Activated CD8-positive, alpha-beta memory T cell treated with anti-CD3 and anti-CD28 coated beads, Interleukin-2, amount 50 U/mL, for 4 hours (primary cell): ENCODE results near the gene TCL1A.
"Not testable (repeated sequence)": the region's sequence is repeated elsewhere in the genome, so short reads cannot be mapped to it uniquely, and the experiment has no call there.

Experiments
- DNase-seq: peaks from one replicate; pipeline ENCODE4 v3.0.0-alpha.2; 2020

The TCL1A gene

DNA sequence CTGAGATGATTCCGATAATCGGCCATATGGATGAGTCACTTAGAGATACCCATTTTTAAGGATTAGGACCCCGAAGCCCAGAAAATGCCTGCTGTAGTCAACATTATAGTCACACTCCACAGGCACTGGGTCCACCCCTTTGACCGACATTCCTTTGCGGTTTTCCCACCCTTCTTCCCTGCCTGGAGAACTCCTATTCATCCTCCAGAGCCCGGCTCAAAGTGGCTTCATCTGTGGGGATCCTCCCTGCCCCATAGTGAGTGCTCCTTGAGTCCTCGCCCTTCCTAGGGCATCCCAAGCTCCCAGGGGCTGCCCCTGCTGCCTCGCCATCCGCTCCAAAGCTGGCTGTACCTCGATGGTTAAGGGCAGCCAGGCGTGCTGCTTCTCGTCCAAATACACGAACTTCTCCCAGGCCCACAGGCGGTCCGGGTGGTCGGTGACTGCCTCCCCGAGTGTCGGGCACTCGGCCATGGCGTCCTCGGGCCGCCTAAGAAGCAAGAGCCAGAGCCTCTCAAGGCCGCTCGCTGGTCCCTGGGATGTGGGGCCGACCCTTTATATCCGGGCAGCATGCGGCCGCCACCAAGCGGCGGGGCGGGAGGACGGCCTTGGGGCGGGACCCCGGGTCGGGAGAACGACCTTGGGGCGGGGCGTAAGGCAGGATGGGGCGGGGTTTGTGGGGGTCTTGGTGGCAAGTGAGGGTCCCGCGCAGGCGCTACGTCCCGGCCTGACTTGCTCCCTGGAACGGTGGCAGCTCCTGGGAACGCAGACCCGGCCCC is at the start of gene TCL1A:
Gene TCL1A (minus strand): TSS at position 530 of the 776 bp plus-strand sequence. CDS start 59 bp downstream, at position 471.
- DNase-seq, result no peak

- not testable (repeated sequence) for DNase-seq
Observed at GRCh38 chr14:95763032-95763431, 49.1 kb upstream of the TCL1A start.

- no peak for DNase-seq
Observed at GRCh38 chr14:95761436-95761835, 47.5 kb upstream of the TCL1A start.

DNA sequence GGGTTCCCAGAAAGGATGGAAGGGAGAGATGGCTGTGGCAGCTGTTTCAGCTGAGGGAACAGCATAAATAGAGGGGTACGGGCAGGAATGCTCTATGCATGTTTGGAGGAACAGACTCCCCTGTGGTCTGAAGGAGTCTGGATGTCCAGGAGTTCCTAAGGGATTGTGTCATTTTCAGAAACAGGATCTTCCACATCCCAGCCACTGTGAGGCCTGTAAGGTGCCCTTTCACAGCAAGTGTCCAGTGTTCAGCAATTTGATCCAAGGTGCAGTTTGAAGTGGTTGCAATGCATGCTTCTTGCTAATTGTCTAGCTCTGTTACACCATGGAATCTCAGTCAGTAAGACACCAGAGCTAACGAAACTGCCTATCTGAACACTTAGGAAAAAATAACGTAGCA is 46.7 kb upstream of the TCL1A start:
- no peak for DNase-seq

DNA sequence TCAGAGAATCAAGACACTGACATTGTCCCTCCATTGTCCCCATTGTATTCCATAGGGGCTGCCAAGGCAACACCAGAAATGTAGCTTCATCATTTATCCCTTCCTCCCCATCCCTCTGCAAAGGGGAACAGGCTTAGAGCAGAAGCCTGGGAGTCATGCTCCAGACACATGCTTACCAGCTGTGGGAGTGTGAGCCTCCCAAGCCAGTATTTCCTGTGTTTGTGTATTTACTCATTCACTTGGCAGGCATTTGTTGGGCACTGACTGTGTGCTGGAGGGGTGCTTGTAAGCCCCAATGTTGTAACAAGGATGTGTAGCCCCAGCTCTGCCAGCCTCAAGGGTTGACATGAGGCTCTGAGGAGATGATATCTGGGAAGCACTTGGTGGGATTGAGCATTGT is 46.0 kb upstream of the TCL1A start:
- DNase-seq, result no peak

GRCh38 chr14:95758331-95758730 is 44.4 kb upstream of the TCL1A start:
- DNase-seq, result no peak

- DNase-seq, result no peak
Observed at GRCh38 chr14:95756751-95757150, 42.8 kb upstream of the TCL1A start.

DNA sequence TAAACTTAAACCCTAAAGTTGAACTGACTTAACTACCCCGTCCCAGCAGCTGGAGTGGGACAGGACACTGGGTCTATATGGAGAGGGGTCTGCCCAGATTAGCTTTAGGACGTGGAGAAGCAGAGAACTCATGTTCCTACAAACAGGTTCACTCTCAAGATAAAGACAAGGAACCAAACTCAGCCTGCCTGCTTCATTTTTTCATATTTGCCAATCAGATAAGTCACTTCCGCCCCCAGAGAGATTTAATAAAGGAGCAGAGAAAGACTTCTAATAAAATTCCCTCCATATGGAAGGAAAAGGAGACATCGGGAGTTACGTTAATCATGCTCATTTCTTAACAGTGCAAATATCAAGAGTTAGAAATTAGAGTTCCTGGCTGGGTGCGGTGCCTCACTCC is 42.2 kb upstream of the TCL1A start:
- no peak for DNase-seq

DNA sequence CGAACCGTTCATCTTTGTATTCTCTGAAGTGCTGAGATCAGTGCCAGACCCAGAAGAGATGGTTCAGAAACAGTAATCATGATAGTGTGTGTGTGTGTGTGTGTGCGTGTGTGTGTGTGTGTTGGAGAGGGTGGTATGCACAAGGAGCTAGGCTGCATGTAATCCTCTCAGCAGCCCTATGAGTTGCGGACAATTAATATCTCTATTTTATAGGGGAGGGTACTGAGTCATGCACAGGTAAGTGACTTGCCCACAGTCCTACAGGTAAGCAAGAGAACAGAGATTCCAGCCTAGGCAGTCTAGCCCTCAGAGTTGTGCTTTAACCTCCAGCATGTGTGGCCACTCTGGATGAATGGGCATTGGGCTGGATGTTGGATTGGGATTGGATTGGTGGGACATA is 27.9 kb upstream of the TCL1A start:
- no peak for DNase-seq

DNA sequence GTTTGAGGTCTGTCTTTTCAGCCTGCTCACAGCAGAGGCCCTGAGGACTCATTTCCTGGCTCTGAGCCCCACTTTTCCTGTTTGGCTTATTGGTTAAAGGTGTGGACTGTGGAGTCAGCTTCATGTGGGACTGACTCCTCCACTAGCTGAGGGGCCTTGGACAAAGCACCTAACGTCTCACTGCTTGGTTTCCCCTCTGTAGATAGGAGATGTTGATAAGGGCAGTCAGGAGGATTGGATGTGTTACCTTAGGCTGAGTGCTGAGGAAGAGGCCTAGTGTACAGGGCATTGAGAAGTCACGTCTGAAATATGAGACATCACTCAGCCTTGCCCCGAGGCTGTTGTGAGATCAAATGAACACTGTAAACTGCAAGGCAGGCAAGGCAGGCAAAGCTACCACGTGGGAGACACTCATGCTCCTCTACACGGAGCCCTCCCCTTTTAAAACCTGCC is 27.1 kb upstream of the TCL1A start:
- DNase-seq, result no peak

GRCh38 chr14:95739356-95739755 is 25.4 kb upstream of the TCL1A start:
- no peak for DNase-seq

DNA sequence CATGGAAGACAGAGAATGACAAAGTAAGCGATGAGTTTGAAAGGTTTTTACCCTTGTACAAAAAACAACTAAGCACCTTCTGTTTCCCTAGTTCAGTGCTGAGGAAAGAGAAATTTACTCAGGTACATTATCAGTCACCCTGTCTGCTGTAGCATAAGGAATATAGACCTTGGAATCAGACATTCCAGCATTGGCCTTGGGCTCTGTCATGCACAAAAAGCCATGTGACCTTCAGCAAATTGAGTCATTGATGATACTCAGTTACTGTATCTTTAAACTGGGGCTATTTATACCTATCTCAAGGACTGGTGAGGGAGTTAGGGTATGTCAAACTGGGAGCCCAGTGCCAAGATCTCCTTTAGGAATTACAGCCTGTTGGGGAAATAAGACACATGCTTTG is 19.3 kb upstream of the TCL1A start:
- no peak for DNase-seq

DNA sequence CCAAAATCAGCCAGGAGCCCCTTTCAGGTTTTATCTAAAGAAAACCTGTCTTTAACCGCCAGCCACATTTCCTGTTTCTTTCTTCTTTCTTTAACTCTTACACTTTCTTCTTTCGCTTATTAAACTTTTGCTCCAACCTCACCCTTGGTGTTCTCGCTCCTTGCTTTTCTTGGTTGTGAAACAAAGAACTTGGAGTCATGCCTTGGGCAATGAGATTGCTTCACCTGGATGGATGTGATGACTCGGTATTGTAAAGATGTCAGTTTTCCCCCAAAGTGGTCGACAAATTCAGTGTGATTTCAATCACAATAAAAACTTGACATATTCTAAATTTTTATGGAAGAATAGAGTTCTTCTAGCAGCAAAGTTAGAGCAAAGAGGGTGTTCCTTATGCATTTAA is 16.2 kb upstream of the TCL1A start:
- no peak for DNase-seq

GRCh38 chr14:95729402-95730028 is 15.6 kb upstream of the TCL1A start:
- DNase-seq, result not testable (repeated sequence)

- no peak for DNase-seq
Observed at GRCh38 chr14:95727056-95727700, 13.3 kb upstream of the TCL1A start.

DNA sequence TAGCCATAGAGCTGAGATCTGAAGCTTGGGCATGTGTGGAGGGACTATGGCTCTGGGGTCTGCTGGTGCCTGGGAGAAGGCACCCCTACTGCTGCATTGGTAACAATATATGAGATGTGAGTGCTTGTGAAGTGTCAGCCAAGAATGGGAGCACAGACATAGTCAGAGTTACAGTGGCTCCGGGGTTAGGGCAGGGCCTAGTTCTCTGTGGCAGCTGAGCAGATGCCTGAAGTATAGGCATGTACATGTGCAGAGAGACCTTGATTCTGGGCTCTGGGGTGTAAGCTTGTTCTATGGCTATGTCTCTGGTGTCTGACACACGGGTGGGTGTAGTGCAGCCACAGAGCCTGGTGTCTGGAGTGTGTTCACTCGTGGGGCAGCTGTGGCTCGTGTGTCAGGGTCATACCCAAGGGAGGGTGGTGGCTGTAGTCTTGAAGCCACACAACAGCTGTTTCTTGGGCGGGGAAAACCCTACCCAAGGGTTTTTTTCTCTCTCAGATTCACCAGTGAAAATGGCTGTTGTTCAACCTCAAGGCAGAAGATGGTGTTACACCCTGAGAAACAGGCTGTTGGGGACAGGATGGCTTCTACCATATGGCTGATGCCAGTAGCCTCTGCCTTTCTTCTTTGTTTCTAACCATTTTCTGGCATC is 11.9 kb upstream of the TCL1A start:
- no peak for DNase-seq

DNA sequence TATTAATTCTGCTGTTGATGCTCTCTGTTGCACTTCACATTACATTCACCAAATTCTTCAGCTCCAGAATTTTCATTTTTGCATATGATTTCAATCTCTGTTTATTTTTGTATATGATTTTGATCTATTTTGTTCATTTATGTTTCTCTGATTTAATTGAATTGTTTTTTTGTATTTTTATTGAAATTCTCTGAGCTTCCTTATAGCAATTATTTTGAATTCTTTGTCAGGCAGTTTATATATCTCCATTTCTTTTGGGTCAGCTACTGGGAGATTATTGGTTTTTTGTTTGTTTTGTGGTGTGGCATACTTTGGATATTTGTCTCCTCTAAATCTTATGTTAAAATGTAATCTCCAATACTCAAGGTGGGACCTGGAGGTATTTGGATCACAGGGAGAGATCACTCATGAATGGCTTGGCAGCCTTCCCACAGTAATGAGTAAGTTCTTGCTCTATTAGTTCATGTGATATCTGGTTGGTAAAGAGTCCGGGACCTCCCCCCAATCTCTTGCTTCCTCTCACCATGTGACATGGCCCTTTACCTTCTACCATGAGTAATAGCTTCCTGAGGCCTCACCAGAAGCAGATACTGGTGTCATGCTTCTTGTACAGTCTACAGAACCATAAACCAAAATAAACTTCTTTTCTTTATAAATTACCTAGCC is 8.7 kb upstream of the TCL1A start:
- DNase-seq, result no peak

DNA sequence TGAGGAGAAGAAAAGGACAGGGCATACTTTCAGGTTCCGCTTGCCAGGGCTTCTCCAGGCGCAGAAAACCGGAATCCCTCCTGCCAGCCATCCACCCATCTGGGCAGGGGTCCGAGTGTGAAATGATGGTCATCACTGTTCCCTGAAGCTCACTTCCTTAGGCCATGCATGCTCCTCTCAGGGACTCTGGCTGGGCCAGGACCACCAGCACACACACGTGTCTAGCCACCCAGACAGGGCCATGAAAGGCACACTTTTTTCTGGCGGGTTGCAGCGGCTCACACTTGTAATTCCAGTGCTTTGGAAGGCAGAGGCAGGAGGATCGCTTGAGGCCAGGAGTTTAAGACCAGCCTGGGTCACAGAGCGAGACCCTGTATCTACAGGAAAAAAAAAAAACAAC is 1.5 kb downstream of the TCL1A start:
- no peak for DNase-seq

DNA sequence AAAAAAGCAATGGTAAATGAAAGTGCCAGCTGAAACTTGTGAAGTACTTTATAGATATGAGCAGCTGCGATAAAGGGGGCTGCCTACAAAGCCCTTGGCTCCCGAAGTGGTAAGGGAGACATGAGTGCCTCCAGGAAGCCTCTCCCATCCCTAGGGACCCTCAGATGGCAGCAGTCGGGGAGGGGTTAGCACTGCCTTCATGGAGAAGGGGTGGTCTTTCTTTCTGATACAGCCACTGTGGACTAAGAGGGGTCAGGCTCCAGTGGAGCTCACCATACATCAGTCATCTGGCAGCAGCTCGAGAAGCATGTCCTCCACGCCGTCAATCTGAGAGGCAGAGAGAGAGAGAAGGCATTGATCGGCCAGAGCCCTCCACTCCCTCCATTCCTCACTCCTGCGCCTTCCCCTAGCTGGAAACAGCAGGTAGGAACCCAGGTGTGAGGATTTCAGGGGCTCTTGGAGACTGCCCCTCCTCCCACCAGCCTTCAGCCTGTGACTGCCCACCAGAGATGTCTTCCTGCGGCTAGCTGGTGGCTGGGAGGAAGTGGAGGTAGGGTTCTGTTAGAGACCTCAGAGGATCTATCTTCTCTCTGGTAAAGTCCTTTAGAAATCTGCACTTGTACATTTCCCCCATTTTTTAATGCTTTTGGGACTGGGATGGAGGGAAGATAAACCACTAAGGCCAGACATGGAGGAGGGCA is 2.3 kb downstream of the TCL1A start:
- DNase-seq, result no peak

- no peak for DNase-seq
Observed at GRCh38 chr14:95710106-95710505, 3.8 kb downstream of the TCL1A start.

- no peak for DNase-seq
Observed at GRCh38 chr14:95707327-95707726, 6.6 kb downstream of the TCL1A start.

- DNase-seq, result no peak
Observed at GRCh38 chr14:95705518-95705917, 8.4 kb downstream of the TCL1A start.
